Skin epidermis (tissue), 12 donors: ENCODE results near the gene RPS4Y2.

ENCODE experiments used
- H3K27ac ChIP-seq, 21 experiments: fragments of 200-600 bp; sonication (generic) in 11 of 21; one replicate each; pipeline ENCODE4 v1.5.0; 2020; ENCODE audit warnings: mild to moderate bottlenecking in 3 of 21, inconsistent platforms in 2 of 21, moderate library complexity in 2 of 21
- H3K4me3 ChIP-seq, 7 experiments: fragments of 200-600 bp; sonication (generic) in 2 of 7; one replicate each; pipeline ENCODE4 v1.5.0; 2020; ENCODE audit warnings: inconsistent platforms in 2 of 7, mild to moderate bottlenecking in 2 of 7, moderate library complexity in 1 of 7

The RPS4Y2 gene

GRCh38 chrY:20814794-20815193 lies 58.9 kb downstream of the RPS4Y2 start:
- Histone ChIP-seq H3K4me3 (no peak overlapping the region), H3K27ac (no peak overlapping the region)

DNA sequence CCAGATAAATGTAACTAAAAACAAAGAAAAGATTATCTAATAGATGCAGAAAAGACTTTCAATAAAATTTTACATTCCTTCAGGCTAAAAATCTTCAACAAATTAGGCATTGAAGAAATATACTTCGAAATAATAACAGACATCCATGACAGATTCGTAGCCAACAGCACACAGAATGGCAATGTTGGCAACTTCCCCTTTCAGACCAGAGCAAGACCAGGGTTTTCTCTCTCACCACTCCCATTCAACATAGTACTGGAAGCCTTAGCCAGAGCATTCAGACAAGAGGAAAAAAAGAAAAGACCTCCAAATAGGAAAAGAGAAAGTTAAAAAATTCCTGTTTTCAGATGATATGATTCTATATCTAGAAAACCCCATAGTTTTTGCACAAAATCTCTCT lies 61.2 kb downstream of the RPS4Y2 start:
- no peak overlapping the region for H3K4me3 ChIP-seq
- H3K27ac ChIP-seq, result no peak overlapping the region
